LNCaP clone FGC (cell line): ENCODE results near the gene FAM149B1.

Experiments
- DNase-seq: peaks from one replicate; pipeline ENCODE4 v3.0.0-alpha.2; 2011; ENCODE audit warnings: low read depth
- H3K4me3 ChIP-seq: 2 replicates; pipeline ENCODE4 v1.5.1; 2011; ENCODE audit warnings: mild to moderate bottlenecking, low read depth, low read length, control low read depth
- TF ChIP-seq, protein P1 (sequence below): IDR thresholded peaks from 2 replicates; pipeline ENCODE4 v1.5.1; 2012; ENCODE audit warnings: mild to moderate bottlenecking; ENCODE audit not compliant: control insufficient read depth, insufficient read depth; ENCODE audit errors: extremely low read depth

Gene FAM149B1

DNA sequence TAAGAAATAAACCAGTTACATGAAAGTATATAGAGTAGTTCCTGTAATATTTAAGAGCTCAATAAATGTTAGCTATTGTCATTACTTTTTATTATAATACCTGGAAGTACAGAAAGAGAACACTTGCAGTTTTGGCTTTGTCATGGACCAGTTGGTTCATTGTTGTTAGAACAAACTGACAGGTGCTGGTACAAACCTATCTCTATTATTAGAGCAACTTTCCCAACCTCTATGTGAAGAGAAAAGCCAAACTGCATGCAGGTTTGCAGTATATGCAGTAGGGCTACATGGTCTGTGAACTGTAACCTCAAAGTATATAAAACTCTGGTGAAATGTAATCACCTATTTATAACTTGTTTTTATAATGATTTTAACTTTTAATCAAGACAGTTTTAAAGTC is 58.7 kb downstream of the FAM149B1 start:
- no peak overlapping the region for H3K4me3 ChIP-seq
- TF ChIP-seq, protein P1, sequence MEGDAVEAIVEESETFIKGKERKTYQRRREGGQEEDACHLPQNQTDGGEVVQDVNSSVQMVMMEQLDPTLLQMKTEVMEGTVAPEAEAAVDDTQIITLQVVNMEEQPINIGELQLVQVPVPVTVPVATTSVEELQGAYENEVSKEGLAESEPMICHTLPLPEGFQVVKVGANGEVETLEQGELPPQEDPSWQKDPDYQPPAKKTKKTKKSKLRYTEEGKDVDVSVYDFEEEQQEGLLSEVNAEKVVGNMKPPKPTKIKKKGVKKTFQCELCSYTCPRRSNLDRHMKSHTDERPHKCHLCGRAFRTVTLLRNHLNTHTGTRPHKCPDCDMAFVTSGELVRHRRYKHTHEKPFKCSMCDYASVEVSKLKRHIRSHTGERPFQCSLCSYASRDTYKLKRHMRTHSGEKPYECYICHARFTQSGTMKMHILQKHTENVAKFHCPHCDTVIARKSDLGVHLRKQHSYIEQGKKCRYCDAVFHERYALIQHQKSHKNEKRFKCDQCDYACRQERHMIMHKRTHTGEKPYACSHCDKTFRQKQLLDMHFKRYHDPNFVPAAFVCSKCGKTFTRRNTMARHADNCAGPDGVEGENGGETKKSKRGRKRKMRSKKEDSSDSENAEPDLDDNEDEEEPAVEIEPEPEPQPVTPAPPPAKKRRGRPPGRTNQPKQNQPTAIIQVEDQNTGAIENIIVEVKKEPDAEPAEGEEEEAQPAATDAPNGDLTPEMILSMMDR: no peak
- DNase-seq: no peak

DNA sequence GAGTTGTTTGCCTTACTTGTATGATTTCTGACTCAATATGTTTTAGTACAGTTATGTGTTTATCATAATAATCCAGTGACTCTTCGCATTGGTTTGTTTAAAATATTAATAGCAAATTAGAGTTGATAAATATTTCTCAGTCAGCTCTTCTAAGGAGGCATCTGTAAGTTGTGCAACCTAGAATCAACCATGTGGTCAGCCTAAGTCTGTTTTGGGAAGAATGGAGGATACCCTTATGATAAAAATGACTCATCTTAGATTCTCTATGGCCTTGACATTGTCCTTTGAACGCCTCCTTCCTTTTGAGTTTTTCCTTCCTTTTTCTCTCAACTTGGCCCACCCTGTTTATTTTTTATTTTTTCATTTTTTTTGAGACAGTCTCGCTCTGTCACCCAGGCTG is 60.3 kb downstream of the FAM149B1 start:
- H3K4me3 ChIP-seq: no peak overlapping the region
- TF ChIP-seq, protein P1: no peak
- DNase-seq: no peak

DNA sequence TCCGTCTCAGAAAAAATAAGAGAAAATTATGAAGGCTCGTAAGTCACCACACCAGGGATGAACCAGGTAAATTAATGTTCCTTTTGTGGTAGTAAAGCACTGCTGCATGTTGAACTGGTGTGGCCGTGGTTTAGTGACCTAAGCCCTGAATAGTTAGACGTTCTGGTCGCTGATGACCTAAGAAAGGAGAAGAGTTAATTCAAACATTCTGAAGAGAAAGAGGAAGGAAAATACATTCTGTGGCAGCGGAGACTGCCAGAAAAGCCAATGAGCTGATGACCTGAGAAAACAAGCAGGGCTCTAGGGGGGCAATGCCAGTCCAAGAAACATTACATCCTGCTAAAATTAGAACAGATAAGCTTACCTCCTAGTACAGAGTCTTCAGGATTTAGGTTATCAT is 61.6 kb downstream of the FAM149B1 start:
- no peak overlapping the region for H3K4me3 ChIP-seq
- TF ChIP-seq, protein P1: no peak
- DNase-seq: no peak

DNA sequence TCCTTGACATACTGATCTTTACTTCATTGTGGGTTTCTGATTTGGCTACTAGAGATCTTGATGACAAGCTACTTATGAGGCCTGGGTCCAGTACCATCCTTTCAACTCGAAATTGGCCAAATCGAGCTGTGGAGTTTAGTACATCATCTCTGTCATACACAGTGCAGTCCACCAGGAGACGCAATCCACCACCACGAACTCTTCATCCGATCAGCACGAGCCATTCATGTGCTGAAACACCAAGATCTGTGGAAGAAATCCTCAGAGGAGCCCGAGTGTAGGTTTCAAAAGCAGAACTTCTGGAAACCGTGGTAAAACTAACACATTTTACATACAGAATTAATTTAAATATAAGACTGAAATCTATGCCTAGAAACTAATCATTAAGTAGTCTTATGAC is 65.0 kb downstream of the FAM149B1 start:
- DNase-seq: no peak
- no peak overlapping the region for H3K4me3 ChIP-seq
- TF ChIP-seq, protein P1: no peak

DNA sequence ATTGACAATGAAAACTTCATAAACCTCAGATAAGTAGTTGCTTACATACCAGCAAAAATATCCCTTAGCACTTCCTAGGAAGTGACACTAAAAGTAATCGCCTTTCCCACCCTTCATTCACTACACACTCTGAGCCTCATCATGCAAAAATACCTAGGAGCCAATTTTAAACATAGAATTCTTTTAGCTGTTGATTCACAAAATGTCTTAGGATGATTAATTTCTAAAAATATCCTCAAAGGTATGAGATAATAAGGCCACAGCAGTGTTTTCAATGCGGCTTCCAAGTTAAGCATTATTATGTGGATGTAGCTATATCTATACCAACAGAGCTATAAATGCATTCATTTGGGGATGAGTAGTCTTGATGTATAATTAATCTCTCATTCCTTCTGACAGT is 66.0 kb downstream of the FAM149B1 start:
- H3K4me3 ChIP-seq: no peak overlapping the region
- DNase-seq: no peak
- TF ChIP-seq, protein P1: no peak

DNA sequence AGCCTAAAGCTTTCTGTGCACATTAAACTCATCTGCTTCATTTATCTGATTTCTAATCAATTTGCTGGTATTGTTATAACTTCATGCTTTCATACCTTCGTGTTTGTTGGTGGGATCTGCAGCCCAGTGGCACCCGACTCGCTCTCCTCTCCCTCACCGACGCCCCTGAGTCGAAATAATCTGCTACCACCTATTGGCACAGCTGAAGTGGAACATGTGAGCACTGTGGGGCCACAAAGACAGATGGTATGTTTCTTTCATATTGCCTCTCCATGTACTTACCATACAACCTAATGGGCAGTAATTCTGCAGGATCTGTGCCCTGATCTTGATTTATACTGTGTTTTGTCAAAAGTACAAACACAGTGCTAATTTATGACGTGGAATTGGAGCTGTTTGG is 66.8 kb downstream of the FAM149B1 start:
- DNase-seq: no peak
- H3K4me3 ChIP-seq: no peak overlapping the region
- TF ChIP-seq, protein P1: no peak

DNA sequence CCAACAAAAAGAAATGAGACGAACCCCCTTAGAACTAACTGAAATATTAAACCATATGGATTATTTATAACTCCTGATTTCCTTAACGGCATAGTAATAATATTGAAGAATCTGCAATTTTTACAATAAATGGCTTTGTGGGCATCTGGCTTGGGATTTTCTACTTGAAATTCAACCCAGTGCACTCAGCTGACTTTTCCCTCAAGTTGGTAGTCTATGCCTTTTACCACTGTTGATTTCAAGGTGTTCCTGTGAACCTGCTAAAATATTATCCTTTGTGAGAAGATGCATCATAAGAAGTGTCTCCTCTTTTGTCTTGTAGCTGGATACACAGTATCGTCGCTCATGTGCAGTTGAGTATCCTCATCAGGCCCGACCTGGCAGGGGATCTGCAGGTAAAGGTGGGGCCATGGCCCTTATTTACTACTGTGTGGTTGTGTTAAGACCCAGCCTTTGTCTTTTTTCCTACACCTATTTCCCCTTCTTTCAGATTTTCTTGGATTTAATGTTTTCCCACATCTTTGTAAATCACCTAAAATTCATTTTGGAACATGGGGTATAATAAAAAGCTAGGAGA is 71.2 kb downstream of the FAM149B1 start:
- no peak overlapping the region for H3K4me3 ChIP-seq
- DNase-seq: no peak
- TF ChIP-seq, protein P1: no peak
